ENCODE measurements around the gene SSR2. TPM values are rescaled to one million over a fixed set of nuclear protein-coding genes. Genes with fewer than 3 reads are reported as not detected.

The SSR2 gene
- total RNA-seq, 1 experiment from 2014 or later, result 198 TPM

GRCh38 chr1:156055281-156056048 lies 34.7 kb upstream of the SSR2 start:
- intact Hi-C loops (cut with micrococcal nuclease; ENCODE audit: unreplicated experiment), result loop anchor here (2.0 kb wide), 2 partner anchors 31 to 121 kb away; partner anchors contain the start of gene KHDC4
- peaks cover 33% of the 10 kb centered on the region for H3K36me3 Mint-ChIP-seq (ENCODE audit: insufficient read depth, unreplicated experiment)
- BruUV-seq (replicated peaks), result TSS peak; percentile 58
- peaks cover 14% of the 10 kb centered on the region for H3K4me1 ChIP-seq
- no peaks in the 10 kb centered on the region for H3K36me3 ChIP-seq (ENCODE audit: control insufficient read depth, insufficient read depth, low read length)
- H3K27me3 Mint-ChIP-seq (ENCODE audit: insufficient read depth, unreplicated experiment), result no peaks in the 10 kb centered on the region
- TF ChIP-seq CTCF (IDR thresholded peaks at IDR 0.05; ENCODE audit: insufficient read depth in 1 of 2, low read depth in 1 of 2, low read length in 1 of 2, severe bottlenecking in 1 of 2, unreplicated experiment in 1 of 2), result no peak
- H3K27ac Mint-ChIP-seq (ENCODE audit: unreplicated experiment), result peak overlapping the region; percentile 91
- no peaks in the 10 kb centered on the region for H3K9me3 ChIP-seq
- no peaks in the 10 kb centered on the region for H3K27me3 ChIP-seq (replicated peaks; ENCODE audit: control insufficient read depth, insufficient read depth, low read length)
- peak overlapping the region; percentile 86 for H3K4me3 ChIP-seq (ENCODE audit: low read depth, low read length)
- H3K4me1 Mint-ChIP-seq (ENCODE audit: low read depth, unreplicated experiment), result no peaks in the 10 kb centered on the region
- H3K4me3 Mint-ChIP-seq (ENCODE audit: unreplicated experiment), result peak overlapping the region; percentile 98
- H3K9me3 Mint-ChIP-seq (ENCODE audit: unreplicated experiment), result no peaks in the 10 kb centered on the region
- CTCF ChIA-PET, result no interaction called here
- no peak for DNase-seq
- POLR2A ChIA-PET, result no interaction called here

- peak within 1 kb of the TSS; percentile 91 for H3K27ac Mint-ChIP-seq (ENCODE audit: unreplicated experiment)
- Histone ChIP-seq H3K9me3 (no peaks in the 10 kb centered on the region), H3K27me3 (replicated peaks; ENCODE audit: control insufficient read depth, insufficient read depth, low read length) (no peaks in the 10 kb centered on the region), H3K4me3 (ENCODE audit: low read depth, low read length) (peak within 1 kb of the TSS; percentile 86), H3K4me1 (peaks cover 14% of the 10 kb centered on the region), H3K36me3 (ENCODE audit: control insufficient read depth, insufficient read depth, low read length) (no peaks in the 10 kb centered on the region; the same call in 1 of the 2 replicates)
- DNase-seq, result peak; percentile 98
- no peaks in the 10 kb centered on the region for H3K9me3 Mint-ChIP-seq (ENCODE audit: unreplicated experiment)
- H3K36me3 Mint-ChIP-seq (ENCODE audit: insufficient read depth, unreplicated experiment), result peaks cover 36% of the 10 kb centered on the region
- H3K4me3 Mint-ChIP-seq (ENCODE audit: unreplicated experiment), result peak within 1 kb of the TSS; percentile 98
- peak in 1 of 2 experiments; percentile 5 for TF ChIP-seq CTCF (IDR thresholded peaks at IDR 0.05; ENCODE audit: insufficient read depth in 1 of 2, low read depth in 1 of 2, low read length in 1 of 2, severe bottlenecking in 1 of 2, unreplicated experiment in 1 of 2)
- POLR2A ChIA-PET, result interaction anchor here (0.6 kb wide), 1 partner anchor 158 kb away, joined by 4 read pairs; the partner anchor contains the start of gene PMF1
- intact Hi-C loops (cut with micrococcal nuclease; ENCODE audit: unreplicated experiment), result loop anchor here (1.0 to 2.0 kb wide), 3 partner anchors 32 to 120 kb away; partner anchors contain the start of gene KHDC4
- no TSS peak for BruUV-seq (replicated peaks)
- H3K27me3 Mint-ChIP-seq (ENCODE audit: insufficient read depth, unreplicated experiment), result no peaks in the 10 kb centered on the region
- no peaks in the 10 kb centered on the region for H3K4me1 Mint-ChIP-seq (ENCODE audit: low read depth, unreplicated experiment)
- CTCF ChIA-PET, result no interaction called here
Observed at GRCh38 chr1:156054500-156055280, 33.9 kb upstream of the SSR2 start, which contains the start of gene LAMTOR2. TSS of gene LAMTOR2 (plus strand) at chr1:156054782. CDS start at chr1:156054890, 108 bp downstream.

Measured in Caco-2 (cell line).